Medulla oblongata (tissue), 1 donor: Measurements from ENCODE around the gene CHADL.

ENCODE experiments used
- DNase-seq: peaks from one replicate; pipeline ENCODE4 v3.0.0-alpha.2; 2015; ENCODE audit errors: extremely low spot score

CHADL gene

DNA sequence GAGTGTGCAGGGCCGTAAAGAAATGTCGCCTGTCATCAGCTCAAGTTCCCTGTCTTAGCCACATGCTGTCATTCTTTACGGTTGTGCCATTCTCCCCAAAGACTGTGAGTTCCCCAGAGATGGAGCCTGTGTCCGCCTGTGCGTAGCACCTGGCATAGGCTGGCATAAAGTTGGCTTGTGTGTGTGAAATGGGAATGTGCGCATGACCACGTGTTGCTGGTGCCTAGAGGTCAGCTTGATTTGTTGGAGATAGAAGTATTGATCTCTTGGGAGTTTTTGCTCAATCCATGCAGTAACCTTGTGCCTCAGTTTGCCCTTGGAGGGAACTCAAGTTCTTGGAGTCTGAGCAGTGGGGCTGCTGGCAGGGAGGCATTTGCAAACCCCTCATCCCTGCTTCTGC, 9.4 kb downstream of the CHADL start:
- DNase-seq, result no peak

DNA sequence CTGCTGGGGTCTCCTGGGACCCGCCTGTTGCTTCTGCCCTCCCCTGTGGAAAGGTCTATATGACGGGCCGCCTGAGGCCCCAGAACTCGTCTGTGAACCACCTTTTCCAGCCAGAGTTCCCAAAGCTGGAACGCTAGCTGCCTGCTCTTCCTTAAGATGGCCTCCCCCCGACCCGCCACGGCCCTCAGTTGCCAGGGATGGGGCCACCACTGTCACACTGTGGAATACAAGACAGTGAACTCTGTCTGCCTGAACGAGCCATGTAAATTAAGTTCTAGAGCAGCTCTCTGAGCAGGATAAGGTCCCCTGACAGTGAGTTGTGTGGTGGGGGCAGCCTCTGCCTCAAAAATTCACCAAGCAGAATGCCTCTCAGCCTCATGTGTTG, 10.3 kb downstream of the CHADL start:
- DNase-seq, result no peak

DNA sequence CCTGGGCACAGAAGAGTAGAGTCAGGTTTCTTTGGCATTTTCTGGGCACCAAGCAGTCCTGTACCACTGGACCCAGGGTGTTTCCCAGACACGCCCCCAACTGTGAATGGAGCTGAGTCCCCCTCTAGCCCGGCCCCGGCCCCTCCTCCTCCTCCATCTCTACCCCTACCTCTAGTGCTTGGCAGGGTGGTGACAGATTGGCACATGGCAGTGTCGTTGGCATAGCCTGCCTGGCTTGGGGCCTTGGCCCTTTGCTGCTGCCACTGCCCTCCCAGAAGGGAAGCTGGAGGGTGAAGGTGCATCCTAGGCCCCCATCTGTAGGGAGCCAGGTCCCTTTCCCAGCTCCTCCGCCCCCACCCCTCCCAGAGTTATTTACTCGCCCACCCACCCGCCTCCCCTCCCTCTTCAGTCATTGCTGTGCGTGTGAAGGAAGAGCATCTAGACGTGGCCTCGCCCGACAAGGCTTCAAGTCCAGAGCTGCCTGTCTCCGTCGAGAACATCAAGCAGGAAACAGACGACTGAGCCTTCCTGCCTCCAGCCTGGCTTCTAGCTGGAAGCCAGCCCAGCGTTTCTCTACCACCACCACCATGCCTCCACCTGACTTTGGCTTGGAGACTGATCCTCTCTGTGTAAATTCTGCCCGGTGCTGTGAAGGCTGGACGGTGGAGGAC, 10.9 kb downstream of the CHADL start:
- DNase-seq, result no peak

DNA sequence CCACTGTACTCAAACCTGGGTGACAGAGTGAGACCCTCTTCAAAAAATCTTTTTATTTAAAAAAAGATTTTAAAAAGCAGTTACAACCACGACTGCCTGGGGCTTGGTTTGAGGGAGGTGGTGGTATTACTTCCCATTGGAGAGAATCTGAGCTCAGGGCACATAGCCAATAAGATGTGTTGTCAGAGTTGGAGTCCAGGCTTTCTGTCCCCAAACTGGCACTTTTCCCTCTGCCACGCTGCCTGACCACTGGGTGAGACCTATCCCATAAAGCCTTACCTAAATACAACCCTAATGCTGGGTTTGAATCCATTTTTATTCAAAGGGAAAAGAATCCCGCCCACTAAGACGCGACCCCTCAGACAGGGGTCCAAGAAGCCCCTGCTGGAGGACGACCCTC, 11.5 kb downstream of the CHADL start:
- no peak for DNase-seq

DNA sequence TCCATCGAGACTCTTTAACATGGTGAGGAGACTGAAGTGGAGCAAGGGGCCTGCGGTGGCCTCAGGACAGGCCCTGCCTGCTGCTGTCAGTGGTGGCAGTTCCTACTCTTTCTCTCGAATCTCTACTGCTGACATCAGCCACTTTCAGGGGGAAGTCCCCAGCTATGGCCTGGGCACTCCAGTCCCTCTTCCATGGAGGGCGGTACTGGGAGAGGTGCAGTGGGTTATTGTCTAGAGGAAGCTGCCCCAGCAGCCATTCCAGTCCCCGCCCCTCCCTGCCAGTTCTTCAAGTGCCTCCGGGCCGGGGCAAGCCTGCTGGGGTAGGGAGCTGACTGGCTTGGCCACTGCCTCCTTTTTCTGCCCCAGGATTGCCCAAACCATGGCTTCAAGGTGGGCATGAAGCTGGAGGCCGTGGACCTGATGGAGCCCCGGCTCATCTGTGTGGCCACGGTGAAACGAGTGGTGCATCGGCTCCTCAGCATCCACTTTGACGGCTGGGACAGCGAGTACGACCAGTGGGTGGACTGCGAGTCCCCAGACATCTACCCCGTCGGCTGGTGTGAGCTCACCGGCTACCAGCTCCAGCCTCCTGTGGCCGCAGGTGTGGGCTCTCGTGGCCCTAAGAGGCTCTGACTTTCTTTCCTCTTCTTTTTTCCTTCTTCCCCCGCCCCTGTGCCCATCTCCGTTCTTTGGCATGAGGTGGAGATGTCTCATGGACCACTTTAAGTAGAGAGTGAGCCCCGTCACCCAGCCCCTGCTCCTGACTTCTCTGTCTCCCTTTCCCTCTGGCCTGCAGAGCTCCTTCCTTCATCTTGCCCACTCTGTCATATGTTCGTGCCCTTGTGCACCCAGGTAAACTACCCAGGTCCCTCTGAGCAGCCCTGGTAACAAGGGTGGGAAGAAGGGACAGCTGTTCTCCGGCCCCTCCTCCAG, 13.7 kb downstream of the CHADL start:
- DNase-seq, result peak; percentile 66

DNA sequence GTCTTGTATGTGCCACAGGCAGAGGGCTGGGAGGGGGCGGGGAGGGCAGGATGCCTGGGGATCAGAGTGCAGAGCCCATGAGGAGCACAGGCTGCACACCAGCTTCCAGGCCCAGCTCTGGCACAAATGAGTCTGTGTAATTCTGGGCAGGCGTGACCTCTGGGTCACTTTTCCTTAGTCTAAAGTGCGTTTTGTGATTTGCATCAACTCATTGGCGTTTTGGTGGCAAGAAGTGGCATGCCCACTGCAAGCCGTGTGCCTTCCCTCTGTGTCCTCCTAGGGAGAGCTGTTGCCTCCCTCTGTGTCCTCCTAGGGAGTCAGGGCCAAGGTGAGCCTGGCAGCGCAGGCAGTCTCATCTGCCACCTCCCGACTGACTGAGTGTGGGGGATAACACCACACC, 17.2 kb downstream of the CHADL start:
- no peak for DNase-seq

DNA sequence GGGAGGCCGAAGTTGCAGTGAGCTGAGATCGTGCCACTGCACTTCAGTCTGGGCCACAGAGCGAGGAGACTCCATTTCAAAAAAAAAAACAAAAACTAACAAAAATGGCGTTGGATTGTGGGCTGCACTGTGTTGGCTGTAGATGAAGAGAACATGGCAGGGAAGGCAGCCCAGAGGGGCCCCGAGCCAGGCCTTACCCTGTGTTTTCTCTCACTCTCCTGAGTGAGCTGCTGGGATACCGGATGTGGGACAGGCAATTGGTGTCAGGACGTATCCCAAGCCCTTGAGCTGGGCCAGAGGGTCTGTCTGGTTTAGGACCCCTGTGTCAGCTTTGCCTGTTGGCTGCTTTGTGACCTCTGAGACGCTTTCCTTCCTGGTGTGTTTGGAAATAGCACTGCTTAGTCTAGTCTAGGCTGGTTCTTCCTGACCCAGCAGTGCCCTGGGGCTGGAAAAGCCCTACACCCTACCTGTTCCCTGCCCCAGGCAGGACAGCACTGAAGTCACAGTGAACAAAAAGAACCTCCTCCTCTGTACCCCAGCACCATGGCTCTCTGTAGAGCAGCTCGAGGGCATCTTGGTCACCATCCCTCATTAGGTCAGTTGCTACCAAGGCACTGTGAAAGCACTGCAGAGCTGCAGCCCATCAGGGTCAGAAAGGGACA, 17.8 kb downstream of the CHADL start:
- no peak for DNase-seq

DNA sequence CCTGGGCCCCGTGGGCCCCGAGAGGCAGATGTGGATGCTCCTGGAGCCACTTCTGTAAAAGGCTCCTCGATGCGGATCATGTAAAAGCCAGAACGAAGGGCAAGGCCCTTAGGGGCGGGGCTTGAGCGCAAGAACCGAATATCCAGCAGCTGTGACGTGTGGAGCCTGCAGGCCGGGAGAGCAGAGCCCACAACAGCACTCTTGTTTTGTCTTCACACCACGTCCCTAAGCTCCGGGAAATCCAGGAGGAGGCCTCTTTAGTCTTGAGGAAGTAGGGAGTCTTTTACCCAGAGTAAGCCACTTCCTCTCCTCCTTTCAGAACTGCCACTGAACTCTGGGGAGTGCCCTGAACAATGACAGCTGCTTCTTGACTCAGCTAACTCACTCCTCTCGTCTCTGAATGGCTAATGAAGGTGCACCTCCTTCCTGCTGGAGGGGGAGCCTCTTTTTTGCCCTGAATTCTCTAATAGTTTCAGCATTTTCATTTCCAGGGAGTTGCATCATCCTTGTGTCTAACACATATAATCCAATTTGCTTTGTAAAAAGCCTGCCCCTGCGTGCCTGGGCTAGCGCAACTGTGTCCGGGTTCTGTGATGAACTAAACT, 23.1 kb downstream of the CHADL start:
- peak; percentile 76 for DNase-seq

DNA sequence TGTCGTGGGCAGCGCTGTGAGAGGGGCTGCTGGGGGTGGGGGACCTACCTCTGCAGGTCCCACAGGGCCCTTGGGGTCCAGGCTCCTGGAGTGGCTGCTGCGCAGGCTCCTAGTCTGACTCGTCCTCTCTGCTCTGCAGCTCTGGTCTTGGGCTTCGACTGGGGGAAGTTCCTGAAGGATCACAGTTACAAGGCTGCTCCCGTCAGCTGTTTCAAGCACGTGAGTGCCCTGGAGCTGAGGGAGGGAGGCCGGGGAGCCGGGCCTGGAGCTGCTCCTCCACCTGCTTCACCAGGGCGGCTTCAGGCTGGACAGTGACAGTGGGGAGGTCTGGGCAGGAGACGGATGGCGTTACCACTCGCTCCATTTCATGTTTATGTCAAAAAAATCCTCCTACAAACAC, 23.7 kb downstream of the CHADL start:
- DNase-seq, result no peak

DNA sequence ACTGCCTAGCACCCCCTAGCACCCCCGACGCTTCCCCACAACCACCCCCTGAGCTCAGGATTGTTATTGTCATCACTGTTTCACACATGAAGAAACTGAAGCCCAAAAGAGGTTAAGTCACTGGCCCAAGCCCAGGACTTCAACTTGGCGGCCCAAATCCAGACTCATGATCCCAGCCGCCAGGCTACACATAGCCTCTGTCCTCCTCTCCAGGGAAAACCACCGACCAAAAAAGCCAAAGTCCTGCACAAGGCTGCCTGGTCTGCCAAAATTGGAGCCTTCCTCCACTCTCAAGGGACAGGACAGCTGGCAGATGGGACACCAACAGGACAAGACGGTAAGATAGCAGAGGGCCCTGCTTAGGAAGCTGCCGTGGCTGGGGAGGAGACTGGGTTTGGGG, 24.8 kb downstream of the CHADL start:
- DNase-seq, result no peak

DNA sequence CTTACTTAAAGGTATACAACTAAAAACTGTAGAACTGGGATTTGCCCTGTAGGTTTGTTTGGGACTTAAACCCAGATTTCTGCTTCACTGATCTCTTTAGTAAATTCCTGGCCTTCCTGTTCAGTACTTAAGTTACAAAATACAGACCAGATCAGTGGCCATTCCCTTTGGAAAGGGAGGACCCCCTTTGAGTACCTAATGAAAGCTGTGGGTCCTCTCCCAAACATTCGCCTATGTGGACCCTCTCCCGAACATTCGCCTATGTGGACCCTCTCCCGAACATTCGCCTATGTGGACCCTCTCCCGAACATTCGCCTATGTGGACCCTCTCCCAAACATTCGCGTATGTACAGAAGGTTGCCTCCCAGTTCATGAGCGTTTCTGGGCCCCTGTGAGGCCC, 25.3 kb downstream of the CHADL start:
- no peak for DNase-seq

DNA sequence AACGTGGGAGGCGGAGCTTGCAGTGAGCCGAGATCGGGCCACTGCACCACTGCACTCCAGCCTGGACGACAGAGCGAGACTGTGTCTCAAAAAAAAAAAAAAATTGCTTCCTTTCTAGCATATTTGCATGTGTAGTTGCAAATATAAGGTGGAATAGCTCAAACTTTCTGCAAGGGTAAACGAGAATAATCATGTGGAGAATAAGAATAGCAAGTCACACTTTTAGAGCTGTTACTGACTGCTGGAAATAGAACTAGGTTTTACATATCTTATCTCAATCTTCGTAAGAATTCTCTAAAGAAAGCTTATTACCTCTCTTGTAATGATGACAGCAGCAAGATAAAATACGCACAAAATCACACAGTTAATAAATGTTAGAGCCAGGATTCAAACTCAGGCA, 34.0 kb downstream of the CHADL start:
- no peak for DNase-seq

DNA sequence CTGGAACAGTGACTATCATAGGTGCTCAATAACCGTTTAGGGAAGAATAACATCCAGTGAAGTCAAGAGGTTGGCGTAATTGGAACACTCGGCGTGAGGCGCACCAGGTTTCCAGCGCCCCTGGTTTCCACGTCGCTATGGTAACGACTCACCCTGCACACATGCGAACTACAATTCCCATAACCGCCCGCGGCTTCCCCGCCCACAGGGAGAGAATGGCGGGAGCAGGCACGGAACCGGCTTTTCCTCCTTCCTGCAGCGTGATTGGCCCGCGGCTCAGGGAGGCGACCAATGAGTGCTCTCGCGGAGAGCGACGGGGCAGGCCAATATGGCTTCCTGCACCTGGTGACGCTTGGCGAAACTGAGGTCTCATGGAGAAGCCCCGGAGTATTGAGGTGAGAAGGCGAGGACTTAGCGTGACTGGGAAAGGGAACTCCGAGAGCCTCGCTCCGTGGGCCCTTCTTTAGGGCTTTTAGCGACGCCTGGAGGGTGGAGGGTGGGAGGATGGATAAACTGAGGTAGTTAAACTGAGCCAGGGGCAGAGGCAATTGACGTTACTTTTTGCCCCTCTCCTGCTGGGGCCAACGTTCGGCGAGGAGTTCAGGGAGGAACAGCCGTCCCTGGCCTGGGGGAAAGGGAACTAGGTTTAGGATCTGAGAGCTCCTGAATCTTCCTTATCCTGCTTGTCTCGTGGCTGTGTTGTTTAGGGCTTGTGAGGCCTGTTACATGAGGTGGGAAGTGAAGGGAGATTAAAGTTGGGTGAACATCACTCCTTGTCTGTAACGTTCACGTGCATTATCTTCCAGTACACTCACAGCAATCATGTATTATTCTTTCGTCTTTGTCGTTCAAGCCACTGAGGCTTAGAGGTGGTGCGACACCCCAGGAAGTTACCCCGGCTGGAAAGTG, 35.5 kb downstream of the CHADL start, which contains the start of gene L3MBTL2:
TSS of gene L3MBTL2 (plus strand) at position 321 of the 909 bp plus-strand sequence. CDS start at position 372, 51 bp downstream.
- DNase-seq, result peak; percentile 99

DNA sequence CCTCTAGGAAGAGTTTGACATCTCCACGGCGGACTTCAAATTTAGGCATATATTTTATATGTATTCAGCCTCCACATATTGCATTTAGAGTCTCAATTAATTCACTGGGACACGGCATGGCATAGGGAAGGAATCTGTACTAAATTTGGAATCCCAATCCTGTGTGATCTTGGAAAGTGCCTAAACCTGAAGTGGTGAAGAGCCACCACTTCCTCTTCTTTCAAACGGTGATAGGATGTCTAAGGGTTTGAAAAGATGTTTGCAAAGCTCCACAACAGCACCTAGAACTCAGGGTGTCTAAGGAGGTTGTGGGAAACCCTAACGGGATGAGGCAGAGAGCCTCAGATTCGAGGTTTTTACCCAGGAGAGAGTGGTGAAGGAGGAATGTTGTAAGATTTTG, 36.7 kb downstream of the CHADL start:
- DNase-seq, result no peak

DNA sequence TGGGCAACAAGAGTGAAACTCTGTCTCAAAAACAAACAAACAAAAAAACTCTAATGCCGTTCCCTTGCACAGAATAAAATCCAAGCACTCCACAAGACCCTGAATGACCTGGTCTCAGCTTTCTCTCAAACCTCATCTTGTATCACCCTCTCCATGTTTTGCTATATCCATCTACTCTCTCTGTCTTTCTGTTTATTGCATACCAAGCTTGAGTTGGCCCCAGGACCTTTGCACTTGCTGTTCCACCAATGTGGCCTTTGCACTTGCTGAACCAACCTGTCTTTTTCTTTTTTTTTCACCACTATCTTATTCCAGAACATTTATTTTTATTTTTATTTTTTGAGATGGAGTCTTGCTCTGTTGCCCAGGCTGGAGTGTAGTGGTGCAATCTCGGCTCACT, 37.6 kb downstream of the CHADL start:
- no peak for DNase-seq

DNA sequence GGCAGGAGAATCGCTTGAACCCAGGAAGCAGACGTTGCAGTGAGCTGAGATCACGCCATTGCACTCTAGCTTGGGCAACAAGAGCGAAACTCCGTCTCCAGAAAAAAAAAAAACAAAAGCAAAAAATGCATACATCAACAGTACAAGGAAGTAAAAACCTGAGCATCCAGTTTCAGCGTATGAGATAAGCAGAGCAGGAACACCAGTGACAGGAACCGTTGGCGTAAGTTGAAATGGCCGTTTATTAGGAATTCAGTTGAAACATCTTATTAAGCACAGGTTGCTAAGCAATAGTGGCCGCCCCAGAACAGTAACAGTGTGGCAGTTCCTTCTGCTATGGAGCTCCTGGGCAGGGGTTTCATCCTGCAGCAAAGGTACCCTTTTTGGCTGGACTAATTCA, 39.6 kb downstream of the CHADL start:
- no peak for DNase-seq

DNA sequence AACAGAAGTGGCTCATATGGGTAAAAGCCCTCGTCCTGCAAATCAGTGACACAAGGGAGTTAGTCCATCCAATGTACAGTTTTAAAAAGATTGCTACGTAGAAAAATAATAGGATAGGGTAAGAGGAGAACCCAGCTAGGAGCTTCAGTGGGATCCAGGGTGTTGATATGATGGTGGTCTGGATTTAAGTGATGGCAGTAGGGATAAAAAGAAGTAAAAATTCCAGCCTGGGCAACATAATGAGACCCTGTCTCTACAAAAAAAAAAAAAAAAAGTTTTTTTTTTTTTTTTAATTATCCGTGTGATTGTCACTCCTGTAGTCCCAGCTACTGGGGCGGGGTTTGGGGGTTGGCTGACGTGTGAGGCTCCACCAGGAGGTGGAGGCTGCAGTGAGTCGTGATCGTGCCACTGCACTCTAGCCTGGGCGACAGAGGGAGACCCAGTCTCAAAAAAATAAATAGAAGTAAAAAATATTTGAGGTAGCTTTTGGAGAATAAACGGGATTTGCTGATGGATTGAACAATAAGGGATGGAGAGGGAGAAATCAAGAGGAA, 42.6 kb downstream of the CHADL start:
- DNase-seq, result no peak

DNA sequence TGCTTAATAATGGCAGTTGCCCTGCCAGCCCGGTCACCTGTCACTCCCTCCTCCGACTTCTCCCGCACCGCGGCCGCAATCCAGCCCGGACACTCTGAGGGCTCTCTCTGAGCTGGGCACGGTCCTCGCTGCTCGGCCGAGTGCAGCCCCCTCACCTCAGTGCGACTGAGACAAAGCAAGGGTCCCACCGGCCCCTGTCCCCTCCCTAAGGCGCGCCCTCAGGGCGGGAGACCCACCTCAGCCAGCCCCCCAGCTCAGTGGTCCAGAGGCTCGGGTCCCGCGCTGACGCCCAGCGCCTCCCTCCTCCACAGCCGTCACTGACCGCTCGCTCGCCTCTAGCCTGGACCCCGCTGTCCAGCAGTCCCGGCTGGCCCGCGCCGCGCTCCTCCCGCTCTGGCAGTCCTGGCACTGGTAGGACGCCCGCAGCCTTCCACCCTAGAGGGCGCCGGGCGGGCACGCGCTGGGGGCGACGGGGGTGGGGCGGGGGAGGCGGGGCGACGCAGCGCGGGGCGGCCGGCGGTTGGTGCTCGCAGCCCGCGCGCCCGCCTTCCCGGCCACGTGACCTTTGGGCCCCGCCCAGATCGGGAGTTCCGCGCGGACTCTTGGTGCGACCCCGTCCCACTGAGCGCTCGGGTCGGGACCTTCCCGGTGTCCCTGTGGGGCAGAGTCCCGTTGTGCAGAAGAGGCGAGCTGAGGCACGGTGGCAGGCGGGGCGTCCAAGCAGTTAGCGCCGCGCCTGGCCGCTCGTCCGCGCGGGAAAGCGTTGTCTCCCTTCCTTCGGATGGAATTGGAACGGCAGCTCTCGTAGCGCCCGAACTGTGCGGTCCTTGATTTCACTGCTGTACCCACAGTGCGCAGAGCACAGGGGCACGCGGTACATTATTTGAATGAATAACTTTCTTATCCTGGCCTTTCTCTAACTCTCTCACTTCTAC, 43.4 kb downstream of the CHADL start:
- DNase-seq, result peak; percentile 87

DNA sequence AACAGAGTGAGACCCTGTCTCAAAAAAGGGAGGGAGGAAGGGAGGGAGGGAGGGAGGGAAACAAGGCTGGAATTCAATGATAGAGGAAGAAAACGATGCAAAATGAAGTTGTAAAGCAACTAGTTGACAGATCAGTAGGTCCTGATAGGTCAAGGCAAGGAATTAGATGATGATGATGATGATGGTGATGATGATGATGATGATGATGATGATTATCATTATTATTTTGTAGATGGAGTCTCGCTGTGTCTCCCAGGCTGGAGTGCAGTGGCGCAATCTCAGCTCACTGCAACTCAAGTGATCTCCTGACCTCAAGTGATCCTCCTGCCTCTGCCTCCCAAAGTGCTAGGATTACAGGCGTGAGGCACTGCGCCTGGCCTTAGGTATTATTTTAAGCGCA, 46.9 kb downstream of the CHADL start:
- no peak for DNase-seq

DNA sequence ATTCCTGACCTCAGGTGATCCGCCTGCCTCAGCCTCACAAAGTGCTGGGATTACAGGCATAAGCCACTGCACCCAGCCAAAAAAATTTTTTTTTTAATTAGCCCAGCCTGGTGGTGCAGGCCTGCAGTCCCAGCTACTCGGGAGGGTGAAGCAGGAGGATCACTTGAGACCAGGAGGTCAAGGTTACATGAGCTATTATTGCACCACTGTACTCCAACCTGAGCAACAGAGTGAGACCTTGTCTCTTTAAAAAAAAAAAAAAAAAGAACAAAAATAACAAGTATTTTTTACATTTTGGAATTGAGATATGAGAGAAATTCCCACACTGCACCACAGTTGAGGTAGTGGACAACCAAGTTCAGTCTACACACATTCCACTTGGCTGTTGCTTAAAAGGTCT, 49.3 kb downstream of the CHADL start:
- DNase-seq, result no peak
